SK-N-MC (cell line): ENCODE results near the gene NGEF.

Experiments used
- EZH2 ChIP-seq: fragments of 200-600 bp; sonication (generic); IDR thresholded peaks from one replicate; pipeline ENCODE4 v1.6.1; 2017; ENCODE audit warnings: antibody characterized with exemption
- POLR2AphosphoS5 ChIP-seq: IDR thresholded peaks from 2 replicates; pipeline ENCODE4 v1.6.1; 2012; ENCODE audit warnings: mild to moderate bottlenecking, low read depth, low read length, borderline replicate concordance

GRCh38 chr2:232998666-232998985, 14.4 kb downstream of the NGEF start:
- TF ChIP-seq POLR2AphosphoS5 (no peak), EZH2 (no peak)
